ENCODE results near the gene C3AR1.
"Not testable (repeated sequence)": the region's sequence is repeated elsewhere in the genome, so short reads cannot be mapped to it uniquely, and the experiment has no call there.

C3AR1 gene

GRCh38 chr12:8089716-8090115, 23.6 kb upstream of the C3AR1 start:
- Histone ChIP-seq H3K27ac (no peak overlapping the region), H3K36me3 (peaks cover 59% of the 10 kb centered on the region), H3K27me3 (ENCODE audit: insufficient read depth, low read depth, severe bottlenecking) (no peaks in the 10 kb centered on the region), H3K9me3 (ENCODE audit: severe bottlenecking) (no peaks in the 10 kb centered on the region), H3K4me3 (ENCODE audit: low read depth, low read length) (no peak overlapping the region)
- no peak for DNase-seq
- TF ChIP-seq CTCF (IDR thresholded peaks at IDR 0.05; ENCODE audit: low read depth, low read length), result no peak

GRCh38 chr12:8089277-8089676, 23.1 kb upstream of the C3AR1 start:
- DNase-seq; H3K27ac ChIP-seq; H3K4me3 ChIP-seq (ENCODE audit: low read depth, low read length); H3K27me3 ChIP-seq (ENCODE audit: insufficient read depth, low read depth, severe bottlenecking); H3K9me3 ChIP-seq (ENCODE audit: severe bottlenecking): not testable (repeated sequence)
- H3K36me3 ChIP-seq, result peaks cover 58% of the 10 kb centered on the region

GRCh38 chr12:8088574-8088973, 22.4 kb upstream of the C3AR1 start:
- peaks cover 51% of the 10 kb centered on the region for H3K36me3 ChIP-seq
- no peak for TF ChIP-seq CTCF (IDR thresholded peaks at IDR 0.05; ENCODE audit: low read depth, low read length)
- peak; percentile 32 for DNase-seq
- H3K27ac ChIP-seq, result peak overlapping the region; percentile 45
- no peaks in the 10 kb centered on the region for H3K27me3 ChIP-seq (ENCODE audit: insufficient read depth, low read depth, severe bottlenecking)
- no peaks in the 10 kb centered on the region for H3K9me3 ChIP-seq (ENCODE audit: severe bottlenecking)
- no peak overlapping the region for H3K4me3 ChIP-seq (ENCODE audit: low read depth, low read length)

- TF ChIP-seq CTCF (IDR thresholded peaks at IDR 0.05; ENCODE audit: low read depth, low read length), result no peak
- Histone ChIP-seq H3K9me3 (ENCODE audit: severe bottlenecking) (no peaks in the 10 kb centered on the region), H3K36me3 (peaks cover 42% of the 10 kb centered on the region), H3K4me3 (ENCODE audit: low read depth, low read length) (no peak overlapping the region), H3K27me3 (ENCODE audit: insufficient read depth, low read depth, severe bottlenecking) (no peaks in the 10 kb centered on the region), H3K27ac (peak overlapping the region; percentile 60)
- no peak for DNase-seq
Observed at GRCh38 chr12:8087666-8088065, 21.5 kb upstream of the C3AR1 start.

- H3K36me3 ChIP-seq, result peaks cover 12% of the 10 kb centered on the region
- not testable (repeated sequence) for H3K9me3 ChIP-seq (ENCODE audit: severe bottlenecking); H3K4me3 ChIP-seq (ENCODE audit: low read depth, low read length); DNase-seq; H3K27ac ChIP-seq; H3K27me3 ChIP-seq (ENCODE audit: insufficient read depth, low read depth, severe bottlenecking)
Observed at GRCh38 chr12:8084351-8084750, 18.2 kb upstream of the C3AR1 start.

GRCh38 chr12:8082808-8083100, 16.6 kb upstream of the C3AR1 start:
- H3K9me3 ChIP-seq (ENCODE audit: severe bottlenecking), result no peaks in the 10 kb centered on the region
- H3K4me3 ChIP-seq (ENCODE audit: low read depth, low read length), result peak overlapping the region; percentile 94
- DNase-seq, result no peak
- no peak for TF ChIP-seq CTCF (IDR thresholded peaks at IDR 0.05; ENCODE audit: low read depth, low read length)
- H3K27me3 ChIP-seq (ENCODE audit: insufficient read depth, low read depth, severe bottlenecking), result no peaks in the 10 kb centered on the region
- peaks cover 10% of the 10 kb centered on the region for H3K36me3 ChIP-seq
- H3K27ac ChIP-seq, result peak overlapping the region; percentile 93

GRCh38 chr12:8081251-8081920, 15.2 kb upstream of the C3AR1 start:
- H3K9me3 ChIP-seq (ENCODE audit: severe bottlenecking), result no peaks in the 10 kb centered on the region
- no peak for DNase-seq
- H3K27ac ChIP-seq, result peak overlapping the region; percentile 93
- no peaks in the 10 kb centered on the region for H3K27me3 ChIP-seq (ENCODE audit: insufficient read depth, low read depth, severe bottlenecking)
- H3K4me3 ChIP-seq (ENCODE audit: low read depth, low read length), result peak overlapping the region; percentile 94
- peaks cover 10% of the 10 kb centered on the region for H3K36me3 ChIP-seq
- TF ChIP-seq CTCF (IDR thresholded peaks at IDR 0.05; ENCODE audit: low read depth, low read length), result no peak
